Measurements from ENCODE around the gene CA10. TPM values are rescaled to one million over a fixed set of nuclear protein-coding genes. Genes with fewer than 3 reads are reported as not detected.

CA10 gene
- total RNA-seq, 4 donors from 2014 or later: not detected

DNA sequence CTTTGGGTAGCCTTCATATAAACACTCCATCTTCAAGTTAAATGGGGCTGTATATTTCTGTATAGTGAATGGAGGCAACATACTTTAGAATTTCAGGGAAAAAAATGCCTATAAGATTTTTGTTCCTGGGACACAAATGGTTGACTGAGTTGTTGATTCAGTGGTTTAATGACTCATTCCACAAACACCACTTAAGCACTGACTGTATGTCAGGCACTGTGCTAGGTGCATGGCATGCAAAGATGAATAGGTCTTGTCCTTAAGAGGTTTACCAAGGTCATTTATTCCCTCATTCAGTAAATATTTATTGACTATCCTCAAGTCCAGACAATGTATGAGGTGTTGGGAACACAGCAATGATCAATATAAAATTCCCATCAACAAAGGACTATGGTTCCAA lies 417.1 kb downstream of the CA10 start:
- TF ChIP-seq, protein P1, sequence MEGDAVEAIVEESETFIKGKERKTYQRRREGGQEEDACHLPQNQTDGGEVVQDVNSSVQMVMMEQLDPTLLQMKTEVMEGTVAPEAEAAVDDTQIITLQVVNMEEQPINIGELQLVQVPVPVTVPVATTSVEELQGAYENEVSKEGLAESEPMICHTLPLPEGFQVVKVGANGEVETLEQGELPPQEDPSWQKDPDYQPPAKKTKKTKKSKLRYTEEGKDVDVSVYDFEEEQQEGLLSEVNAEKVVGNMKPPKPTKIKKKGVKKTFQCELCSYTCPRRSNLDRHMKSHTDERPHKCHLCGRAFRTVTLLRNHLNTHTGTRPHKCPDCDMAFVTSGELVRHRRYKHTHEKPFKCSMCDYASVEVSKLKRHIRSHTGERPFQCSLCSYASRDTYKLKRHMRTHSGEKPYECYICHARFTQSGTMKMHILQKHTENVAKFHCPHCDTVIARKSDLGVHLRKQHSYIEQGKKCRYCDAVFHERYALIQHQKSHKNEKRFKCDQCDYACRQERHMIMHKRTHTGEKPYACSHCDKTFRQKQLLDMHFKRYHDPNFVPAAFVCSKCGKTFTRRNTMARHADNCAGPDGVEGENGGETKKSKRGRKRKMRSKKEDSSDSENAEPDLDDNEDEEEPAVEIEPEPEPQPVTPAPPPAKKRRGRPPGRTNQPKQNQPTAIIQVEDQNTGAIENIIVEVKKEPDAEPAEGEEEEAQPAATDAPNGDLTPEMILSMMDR (IDR thresholded peaks at IDR 0.05; ENCODE audit: low read depth): no peak

DNA sequence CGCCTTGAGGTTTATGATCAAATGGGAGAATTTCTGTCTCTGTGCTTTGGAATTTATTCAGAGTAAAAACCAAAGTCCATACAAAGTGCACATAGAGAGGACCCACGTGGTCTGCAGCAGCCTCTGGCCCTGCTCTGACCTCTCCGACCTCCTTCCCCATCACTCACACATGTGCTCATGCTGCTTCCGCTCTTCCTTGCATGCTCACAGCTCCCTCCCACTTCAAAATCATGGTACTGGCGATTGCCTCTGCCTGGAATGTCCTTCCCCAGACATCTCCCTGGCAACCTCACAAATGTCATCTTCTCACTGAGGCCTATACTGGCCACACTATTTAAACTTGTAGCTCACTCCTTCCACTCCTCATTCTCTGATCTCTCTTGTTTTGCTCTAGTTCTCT lies 418.0 kb downstream of the CA10 start:
- TF ChIP-seq, protein P1 (IDR thresholded peaks at IDR 0.05; ENCODE audit: low read depth): no peak

DNA sequence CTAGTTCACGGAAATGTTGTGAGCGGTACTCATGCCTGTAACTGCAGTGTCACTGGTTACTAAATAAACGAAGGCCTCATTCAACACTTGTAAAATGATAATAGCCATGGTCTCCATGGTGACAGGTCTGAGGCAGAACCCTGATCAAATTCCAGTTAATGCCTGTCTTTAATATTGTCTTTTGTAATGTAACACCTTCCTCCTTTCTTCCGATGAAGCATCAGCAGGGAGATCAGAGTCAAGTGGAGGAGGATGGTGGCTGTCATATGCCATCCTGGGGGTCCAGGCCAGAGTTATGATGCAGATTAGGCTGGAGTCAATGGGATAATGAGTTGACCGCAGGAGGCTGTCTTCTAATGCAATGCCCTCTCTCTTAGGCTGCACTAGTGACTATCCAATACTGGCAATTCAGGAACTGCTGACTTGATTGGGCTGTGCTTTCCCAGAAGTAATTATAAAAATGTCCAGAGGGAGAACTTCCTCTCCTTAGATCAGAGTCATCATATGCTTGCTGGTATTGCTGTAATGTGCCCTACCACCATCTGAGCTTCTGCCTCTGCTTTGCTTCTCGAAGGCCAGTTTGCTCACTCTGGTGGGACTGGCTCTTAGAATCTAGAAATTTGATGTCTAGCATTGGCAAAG lies 419.1 kb downstream of the CA10 start:
- TF ChIP-seq, protein P1 (IDR thresholded peaks at IDR 0.05; ENCODE audit: low read depth): no peak

GRCh38 chr17:51736356-51736755 lies 422.2 kb downstream of the CA10 start:
- TF ChIP-seq, protein P1 (IDR thresholded peaks at IDR 0.05; ENCODE audit: low read depth): no peak

- TF ChIP-seq, protein P1 (IDR thresholded peaks at IDR 0.05; ENCODE audit: low read depth): no peak
Measured at GRCh38 chr17:51734976-51735375, 423.5 kb downstream of the CA10 start.

DNA sequence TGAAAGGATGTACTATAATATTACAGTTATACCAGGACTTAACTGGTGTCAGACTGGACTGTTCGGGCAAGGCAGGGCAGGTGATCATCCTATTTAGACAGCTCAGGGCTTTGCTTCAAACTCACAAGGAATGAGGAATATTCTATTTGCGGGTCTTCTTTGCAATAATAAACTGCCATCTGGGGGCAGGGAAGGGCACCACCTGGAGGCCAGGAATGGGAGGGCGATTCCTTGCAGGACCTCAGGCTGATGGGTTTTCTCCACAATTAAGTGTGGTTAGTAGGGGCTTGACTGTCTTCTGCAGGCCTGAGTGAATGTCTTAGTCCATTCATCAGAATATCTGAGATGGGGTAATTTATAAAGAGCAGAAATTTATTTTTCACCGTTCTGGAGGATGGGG lies 424.1 kb downstream of the CA10 start:
- TF ChIP-seq, protein P1 (IDR thresholded peaks at IDR 0.05; ENCODE audit: low read depth): no peak

- TF ChIP-seq, protein P1 (IDR thresholded peaks at IDR 0.05; ENCODE audit: low read depth): no peak
Measured at GRCh38 chr17:51733166-51733565, 425.3 kb downstream of the CA10 start.

All from subcutaneous adipose tissue (tissue), 4 donors.